ENCODE measurements around the gene NUDCD3. TPM values are rescaled to one million over a fixed set of nuclear protein-coding genes. Genes with fewer than 3 reads are reported as not detected.

Gene NUDCD3
- total RNA-seq, 1 experiment from 2014 or later, result 94.6 TPM

DNA sequence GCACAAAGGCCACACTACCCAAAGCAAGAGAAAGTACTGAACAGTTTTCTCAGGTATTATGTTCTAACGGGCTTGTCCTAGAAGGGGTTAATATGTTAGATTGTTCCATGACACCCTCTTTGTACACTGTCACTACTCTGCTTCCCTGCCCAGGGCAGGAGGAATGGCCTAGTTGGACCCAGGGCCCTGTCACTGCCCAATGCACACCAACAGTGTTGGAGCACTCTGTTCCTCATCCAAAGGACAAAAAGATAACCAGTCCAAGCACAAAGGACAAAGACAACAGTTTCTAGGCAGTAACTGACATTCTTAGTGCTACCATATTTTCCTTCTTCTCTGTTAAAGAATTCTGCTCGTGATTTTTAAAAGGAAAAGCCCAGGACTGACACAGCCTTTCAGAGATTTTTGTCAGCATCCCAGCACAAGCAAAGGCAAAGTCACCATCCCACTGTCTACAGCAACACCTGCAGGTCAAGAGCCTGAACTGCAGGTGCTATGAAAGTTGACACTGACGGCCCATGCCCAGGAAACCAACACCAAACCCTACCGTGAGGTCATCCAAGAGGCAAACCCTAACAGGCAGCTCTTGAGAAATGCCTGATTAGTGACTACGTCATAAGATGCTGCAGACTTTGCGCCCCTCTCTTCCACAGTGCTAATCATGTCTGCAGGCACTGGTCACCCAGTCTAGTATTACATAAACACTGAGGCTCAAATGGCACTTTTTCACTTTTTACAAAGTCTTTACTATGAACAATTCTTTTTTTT, 13.2 kb downstream of the NUDCD3 start:
- peaks cover 36 to 39% of the 10 kb centered on the region in 2 experiments for H3K36me3 ChIP-seq (ENCODE audit: control insufficient read depth in 1 of 2, insufficient read depth in 2 of 2, low read length in 2 of 2)
- ChIA-PET POLR2A (interaction anchor here (0.7 kb wide), 1 partner anchor 69 kb away, joined by 4 read pairs; no protein-coding TSS in a partner anchor), CTCF (no interaction called here), RAD21 (ENCODE audit: low non-redundant PET in 1 of 2, low total read pairs in 2 of 2, uncharacterized antibody in 2 of 2, unreplicated experiment in 2 of 2) (interaction anchor here (0.7 kb wide), 2 partner anchors 102 to 391 kb away, joined by 3 to 5 read pairs; no protein-coding TSS in a partner anchor)
- peak; percentile 95 for ATAC-seq
- no peaks in the 10 kb centered on the region for H3K9me3 ChIP-seq (ENCODE audit: control insufficient read depth in 1 of 2, insufficient read depth in 1 of 2, low read depth in 1 of 2, low read length in 2 of 2)
- no peaks in the 10 kb centered on the region for H3K9me2 ChIP-seq (ENCODE audit: insufficient read depth)
- H3K9ac ChIP-seq (ENCODE audit: low read length), result no peak overlapping the region
- peaks cover 79% of the 10 kb centered on the region for H3K79me2 ChIP-seq (ENCODE audit: insufficient read depth, low read length)
- TF ChIP-seq, protein P1, sequence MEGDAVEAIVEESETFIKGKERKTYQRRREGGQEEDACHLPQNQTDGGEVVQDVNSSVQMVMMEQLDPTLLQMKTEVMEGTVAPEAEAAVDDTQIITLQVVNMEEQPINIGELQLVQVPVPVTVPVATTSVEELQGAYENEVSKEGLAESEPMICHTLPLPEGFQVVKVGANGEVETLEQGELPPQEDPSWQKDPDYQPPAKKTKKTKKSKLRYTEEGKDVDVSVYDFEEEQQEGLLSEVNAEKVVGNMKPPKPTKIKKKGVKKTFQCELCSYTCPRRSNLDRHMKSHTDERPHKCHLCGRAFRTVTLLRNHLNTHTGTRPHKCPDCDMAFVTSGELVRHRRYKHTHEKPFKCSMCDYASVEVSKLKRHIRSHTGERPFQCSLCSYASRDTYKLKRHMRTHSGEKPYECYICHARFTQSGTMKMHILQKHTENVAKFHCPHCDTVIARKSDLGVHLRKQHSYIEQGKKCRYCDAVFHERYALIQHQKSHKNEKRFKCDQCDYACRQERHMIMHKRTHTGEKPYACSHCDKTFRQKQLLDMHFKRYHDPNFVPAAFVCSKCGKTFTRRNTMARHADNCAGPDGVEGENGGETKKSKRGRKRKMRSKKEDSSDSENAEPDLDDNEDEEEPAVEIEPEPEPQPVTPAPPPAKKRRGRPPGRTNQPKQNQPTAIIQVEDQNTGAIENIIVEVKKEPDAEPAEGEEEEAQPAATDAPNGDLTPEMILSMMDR (IDR thresholded peaks at IDR 0.05 in 2 of 3, conservative IDR thresholded peaks at IDR 0.05 in 1 of 3; ENCODE audit: borderline replicate concordance in 1 of 3, insufficient read depth in 1 of 3, low read depth in 2 of 3, low read length in 2 of 3), result peak; percentile 62 to 92 (median 92)
- TF ChIP-seq EZH2phosphoT487 (IDR thresholded peaks at IDR 0.05; ENCODE audit: borderline replicate concordance) (no peak), SP1 (IDR thresholded peaks at IDR 0.05; ENCODE audit: low read depth) (no peak), RAD21 (IDR thresholded peaks at IDR 0.05; ENCODE audit: low read depth) (peak; percentile 82), CBX3 (IDR thresholded peaks at IDR 0.05; ENCODE audit: low read depth) (no peak), ZFX (IDR thresholded peaks at IDR 0.05) (no peak), SIN3A (IDR thresholded peaks at IDR 0.05; ENCODE audit: low read depth) (no peak)
- intact Hi-C loops (cut with micrococcal nuclease), result loop anchor here (1.0 kb wide), 2 partner anchors 236 to 263 kb away; no protein-coding TSS in a partner anchor
- no peaks in the 10 kb centered on the region for H3K27me3 ChIP-seq (ENCODE audit: insufficient read depth, low read length)
- BruUV-seq (replicated peaks), result no TSS peak
- no peak overlapping the region for H3K4me3 ChIP-seq (replicated peaks in 1 of 2; ENCODE audit: low read depth in 1 of 2, low read length in 2 of 2)
- peak; percentile 40 for DNase-seq (ENCODE audit: low read depth, low spot score)
- H3K27ac ChIP-seq (ENCODE audit: low read depth, low read length), result no peak overlapping the region
- no peak overlapping the region for H2AFZ ChIP-seq (ENCODE audit: low read depth, low read length, poor library complexity, severe bottlenecking)
- peaks cover 0 to 19% of the 10 kb centered on the region in 2 experiments; a peak in 2 of 4 replicates for H3K4me1 ChIP-seq (ENCODE audit: control insufficient read depth in 1 of 2, insufficient read depth in 2 of 2, low read length in 2 of 2)
- peaks cover 7% of the 10 kb centered on the region for H4K20me1 ChIP-seq (ENCODE audit: insufficient read depth)
- no peak overlapping the region for H3K4me2 ChIP-seq (ENCODE audit: low read length)
